ENCODE results near the gene FGD2. TPM values are rescaled to one million over a fixed set of nuclear protein-coding genes. Genes with fewer than 3 reads are reported as not detected.

The FGD2 gene
- 1 to 10 TPM; 2.1 to 2.8 (median 2.6) TPM for polyA plus RNA-seq (ENCODE audit: insufficient read length in 3 of 3)
- long read RNA-seq, donor 1 = 0 reads
- long read RNA-seq, donor 2 = 0 reads
- long read RNA-seq, donor 3 = 0 reads
- long read RNA-seq, donor 4 = 0 reads
- long read RNA-seq, donor 5 = 0 reads
- long read RNA-seq, donor 6, partial matches to known transcripts = 0 of 1 reads
- long read RNA-seq, donor 6, other reads (novel, unspliced or antisense) = 0 of 1 reads
- long read RNA-seq, donor 7, partial matches to known transcripts = 0 of 1 reads
- long read RNA-seq, donor 7, other reads (novel, unspliced or antisense) = 0 of 1 reads
- long read RNA-seq, donor 8 = 0 reads
- long read RNA-seq, donor 9 = 0 reads
- long read RNA-seq, donor 10 = 0 reads
- long read RNA-seq, donor 11 = 0 reads
- long read RNA-seq, donor 12 = 0 reads
- long read RNA-seq, donor 13 = 0 reads
- long read RNA-seq, donor 14 = 0 reads
- long read RNA-seq, donor 15, partial matches to known transcripts = 0 of 1 reads
- long read RNA-seq, donor 15, other reads (novel, unspliced or antisense) = 0 of 1 reads
- long read RNA-seq, donor 16 = 0 reads

- no peak for DNase-seq
Measured at GRCh38 chr6:37005061-37005810, at the start of gene FGD2. Gene FGD2, plus strand, starts transcription at chr6:37005655. Its CDS starts 163 bp downstream, at chr6:37005818.

- DNase-seq = no peak
Measured at GRCh38 chr6:36955671-36956445, 49.6 kb upstream of the FGD2 start.

- DNase-seq = no peak
Measured at GRCh38 chr6:36956446-36956820, 49.0 kb upstream of the FGD2 start.

- no peak for DNase-seq
Measured at GRCh38 chr6:36957773-36958271, 47.6 kb upstream of the FGD2 start.

- no peak for DNase-seq
Measured at GRCh38 chr6:36958775-36959554, 46.5 kb upstream of the FGD2 start.

GRCh38 chr6:36959555-36960250 is 45.8 kb upstream of the FGD2 start:
- no peak for DNase-seq

- DNase-seq = no peak
Measured at GRCh38 chr6:36961441-36962435, 43.7 kb upstream of the FGD2 start.

GRCh38 chr6:36962874-36963273 is 42.6 kb upstream of the FGD2 start:
- DNase-seq = no peak

- DNase-seq = no peak
Measured at GRCh38 chr6:36963451-36964290, 41.8 kb upstream of the FGD2 start.

GRCh38 chr6:36964349-36964748 is 41.1 kb upstream of the FGD2 start:
- no peak for DNase-seq

- no peak for DNase-seq
Measured at GRCh38 chr6:36964908-36965307, 40.5 kb upstream of the FGD2 start.

- DNase-seq = no peak
Measured at GRCh38 chr6:36967301-36967700, 38.2 kb upstream of the FGD2 start.

- no peak for DNase-seq
Measured at GRCh38 chr6:36967757-36968156, 37.7 kb upstream of the FGD2 start.

GRCh38 chr6:36968266-36968977 is 37.0 kb upstream of the FGD2 start:
- DNase-seq = no peak

GRCh38 chr6:36969240-36969691 is 36.2 kb upstream of the FGD2 start:
- no peak for DNase-seq

- DNase-seq = no peak
Measured at GRCh38 chr6:36969988-36970891, 35.2 kb upstream of the FGD2 start.
